ENCODE measurements around the gene TIGD7. TPM values are rescaled to one million over a fixed set of nuclear protein-coding genes. Genes with fewer than 3 reads are reported as not detected.

The TIGD7 gene
- 6.3 and 6.4 TPM in 2 replicates for total RNA-seq

GRCh38 chr16:3305109-3306068 is at the start of gene TIGD7, which contains the start of gene ZNF75A:
Gene TIGD7 (minus strand): TSS chr16:3305430. CDS start chr16:3300614, 4,816 bp downstream.
Gene ZNF75A (plus strand): TSS chr16:3305497. CDS start chr16:3308429, 2,932 bp downstream.

GRCh38 chr16:3282730-3283542 is 22.3 kb downstream of the TIGD7 start, which contains the start of gene ZNF263:
Gene ZNF263 (plus strand): TSS chr16:3283491. CDS start chr16:3283819, 328 bp downstream.

GRCh38 chr16:3256146-3256865 is 48.9 kb downstream of the TIGD7 start, which contains the start of gene MEFV:
Gene MEFV (minus strand): TSS chr16:3256633. CDS start chr16:3256587, 46 bp downstream.

Other genes starting within 250 kb of the TIGD7 start
- gene IL32, start 239.8 kb downstream of the TIGD7 start, total RNA-seq = 1.9 and 8.6 TPM in 2 replicates
- not detected in 2 replicates for gene ZSCAN10, start 206.1 kb downstream of the TIGD7 start, total RNA-seq
- 20.5 and 24.1 TPM in 2 replicates for gene ZNF205, start 192.8 kb downstream of the TIGD7 start, total RNA-seq
- 7.4 and 9.5 TPM in 2 replicates for gene ZNF213, start 170.4 kb downstream of the TIGD7 start, total RNA-seq
- gene OR1F1, start 117.2 kb downstream of the TIGD7 start, total RNA-seq = not detected in 2 replicates
- gene ZNF200, start 70.3 kb downstream of the TIGD7 start, total RNA-seq = 8.1 and 9.2 TPM in 2 replicates
- gene MEFV, start 48.8 kb downstream of the TIGD7 start, total RNA-seq = 0.12 TPM in 1 of 2 replicates, not detected in the other
- 43.3 and 47.5 TPM in 2 replicates for gene ZNF263, start 21.9 kb downstream of the TIGD7 start, total RNA-seq
- gene ZNF75A, start 67 bp upstream of the TIGD7 start, total RNA-seq = 20.8 and 21.1 TPM in 2 replicates
- 0.25 TPM in 1 of 2 replicates, not detected in the other for gene OR2C1, start 50.5 kb upstream of the TIGD7 start, total RNA-seq
- 10.6 and 11.7 TPM in 2 replicates for gene ZSCAN32, start 95.6 kb upstream of the TIGD7 start, total RNA-seq
- 4.5 and 5.6 TPM in 2 replicates for gene ZNF174, start 95.8 kb upstream of the TIGD7 start, total RNA-seq
- gene ZNF597, start 138.1 kb upstream of the TIGD7 start, total RNA-seq = 1.7 and 2.0 TPM in 2 replicates
- gene NAA60, start 138.2 kb upstream of the TIGD7 start, total RNA-seq = 10.2 and 10.6 TPM in 2 replicates
- gene C16orf90, start 190.1 kb upstream of the TIGD7 start, total RNA-seq = not detected in 2 replicates
- 24.5 and 27.5 TPM in 2 replicates for gene CLUAP1, start 195.6 kb upstream of the TIGD7 start, total RNA-seq